HG03159 (cell line): ENCODE measurements around the gene LRIG3.
"Not testable (repeated sequence)": the region's sequence is repeated elsewhere in the genome, so short reads cannot be mapped to it uniquely, and the experiment has no call there.

Source experiments
- ATAC-seq: cut with Tn5 transposase; IDR thresholded peaks from one replicate; pipeline ENCODE4 v1.9.1; 2021; ENCODE audit warnings: mild to moderate bottlenecking, moderate library complexity; ENCODE audit not compliant: unreplicated experiment

LRIG3 gene

DNA sequence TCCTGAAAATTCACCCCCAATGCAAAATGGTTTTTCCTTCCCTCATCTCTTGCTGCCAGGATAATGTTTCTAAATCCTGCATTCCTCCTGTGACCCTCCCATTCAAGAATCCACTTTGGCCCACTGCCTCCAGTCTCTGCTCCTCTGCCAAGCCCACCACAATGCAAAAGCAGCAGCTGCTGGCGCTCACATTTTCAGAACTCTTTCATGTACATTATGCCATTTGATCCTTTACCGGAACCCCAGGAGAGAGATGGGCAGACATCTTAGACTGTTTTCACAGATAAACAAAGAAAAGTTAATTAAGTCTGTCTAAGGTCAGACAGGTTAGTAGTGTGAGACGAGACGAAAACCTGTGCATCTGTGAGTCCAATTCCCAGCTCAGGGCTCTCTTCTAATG, 12.9 kb downstream of the LRIG3 start:
- ATAC-seq, result no peak

DNA sequence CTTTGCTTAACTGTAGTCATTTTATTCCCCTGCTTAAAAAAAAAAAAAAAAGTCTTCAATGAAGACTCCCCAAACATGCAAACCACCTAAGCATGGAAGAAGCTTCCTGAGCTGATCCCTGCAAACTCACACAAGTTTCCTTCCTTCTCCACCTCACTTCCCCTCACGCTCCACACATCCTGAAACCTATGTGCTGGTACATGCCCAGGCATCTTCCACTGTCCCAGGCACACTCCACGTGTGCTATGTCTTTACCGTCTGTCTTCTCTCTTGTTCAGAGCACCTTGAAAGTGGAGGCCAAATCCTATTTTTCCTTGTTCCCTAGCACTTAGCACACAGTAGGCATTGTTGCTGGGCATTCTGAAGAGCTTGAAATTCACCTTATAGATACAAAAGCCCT, 13.4 kb downstream of the LRIG3 start:
- no peak for ATAC-seq

DNA sequence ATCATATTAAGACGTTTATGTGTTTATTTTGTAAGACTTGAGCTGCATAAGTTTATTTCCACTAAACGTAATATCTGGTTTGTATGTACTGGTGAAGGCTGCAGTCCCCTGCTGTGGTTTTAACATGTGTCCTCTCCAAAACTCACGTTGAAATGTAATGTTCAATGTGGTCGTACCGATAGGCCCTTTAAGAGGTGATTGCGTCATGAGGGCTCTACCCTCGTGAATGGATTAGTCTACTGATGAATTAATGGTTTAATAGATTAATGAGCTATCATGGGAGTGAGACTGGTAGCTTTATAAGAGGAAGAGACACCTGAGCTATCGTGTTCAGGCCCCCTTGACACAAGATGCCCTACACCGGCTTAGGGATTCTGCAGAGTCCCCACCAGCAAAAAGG, 14.9 kb downstream of the LRIG3 start:
- ATAC-seq, result no peak

DNA sequence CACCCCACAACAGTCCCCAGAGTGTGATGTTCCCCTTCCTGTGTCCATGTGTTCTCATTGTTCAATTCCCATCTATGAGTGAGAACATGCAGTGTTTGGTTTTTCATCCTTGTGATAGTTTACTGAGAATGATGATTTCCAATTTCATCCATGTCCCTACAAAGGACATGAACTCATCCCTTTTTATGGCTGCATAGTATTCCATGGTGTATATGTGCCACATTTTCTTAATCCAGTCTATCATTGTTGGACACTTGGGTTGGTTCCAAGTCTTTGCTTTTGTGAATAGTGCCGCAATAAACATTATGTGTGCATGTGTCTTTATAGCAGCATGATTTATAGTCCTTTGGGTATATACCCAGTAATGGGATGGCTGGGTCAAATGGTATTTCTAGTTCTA, 17.6 kb downstream of the LRIG3 start:
- not testable (repeated sequence) for ATAC-seq

DNA sequence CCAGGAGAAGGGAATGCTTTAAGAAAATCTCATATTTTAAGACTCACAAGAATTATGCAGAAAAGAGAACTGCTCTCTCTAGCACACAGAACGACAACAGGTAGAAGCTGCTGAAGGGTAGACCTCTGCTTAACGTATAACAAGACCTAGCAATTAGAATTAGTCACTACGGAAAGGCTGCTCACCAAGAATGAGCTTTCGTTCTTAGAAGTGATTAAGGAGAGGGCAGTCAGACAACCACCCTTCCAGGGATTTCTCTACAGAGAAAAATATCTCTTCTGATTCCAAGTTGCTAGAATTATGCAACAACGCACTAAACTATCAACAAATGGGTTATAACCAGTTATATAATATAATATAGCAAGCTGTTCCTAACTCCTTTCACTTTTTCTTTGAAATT, 18.6 kb downstream of the LRIG3 start:
- no peak for ATAC-seq

DNA sequence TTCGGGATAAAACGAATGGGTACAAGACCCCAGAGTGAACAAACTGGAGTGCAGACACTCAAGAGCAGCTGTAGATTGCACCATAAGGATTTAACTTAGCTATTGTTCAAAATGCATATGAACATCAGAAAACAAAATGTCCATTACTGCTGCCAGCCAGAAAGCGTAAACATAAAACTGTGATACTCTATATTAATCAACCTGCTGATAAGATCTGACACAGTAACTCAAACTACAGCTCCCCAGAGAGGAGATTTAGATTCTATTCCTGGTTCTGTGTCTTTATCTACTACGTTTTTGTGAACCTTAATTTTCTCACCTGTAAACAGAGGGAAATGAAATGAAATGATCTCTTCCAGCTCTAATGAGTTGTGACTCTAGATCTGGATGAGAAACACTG, 22.3 kb downstream of the LRIG3 start:
- no peak for ATAC-seq

DNA sequence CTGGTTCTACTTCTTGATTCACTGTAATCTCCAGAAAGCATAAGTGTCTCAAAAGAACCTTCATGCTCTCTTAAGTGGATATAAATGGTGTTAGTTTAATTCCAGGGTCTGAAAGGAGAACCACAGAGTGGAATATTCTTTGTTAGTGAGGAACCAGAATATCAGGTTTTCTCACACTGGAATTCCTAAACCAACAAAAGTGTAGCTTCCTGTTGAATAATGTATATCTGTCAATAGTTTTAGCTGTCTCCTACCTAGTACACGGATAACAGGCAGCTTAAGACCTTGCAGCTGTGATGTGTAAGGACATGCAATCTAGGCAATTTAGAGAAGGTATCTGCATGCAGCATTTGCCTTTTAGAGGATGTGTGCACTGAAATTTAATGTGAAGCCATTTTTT, 24.0 kb downstream of the LRIG3 start:
- no peak for ATAC-seq

DNA sequence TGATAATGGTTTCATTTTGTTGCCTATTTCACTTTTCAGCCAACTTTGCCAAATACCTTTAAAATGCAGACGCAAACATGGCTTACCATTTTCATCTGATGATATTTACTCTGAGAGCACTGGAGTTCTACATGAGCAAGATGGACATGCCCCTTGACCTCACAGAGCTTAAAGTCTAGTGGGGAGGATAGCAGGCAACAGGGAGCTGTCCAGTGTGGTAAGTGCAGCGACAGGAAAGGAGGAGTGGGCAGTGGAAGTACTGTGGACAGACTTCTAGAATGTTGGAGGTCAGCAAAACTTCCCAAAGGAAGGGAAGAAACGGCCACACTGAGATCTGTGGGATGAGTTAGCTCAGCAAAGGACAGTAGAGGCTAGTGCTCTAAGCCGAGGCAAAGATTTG, 25.3 kb downstream of the LRIG3 start:
- no peak for ATAC-seq

DNA sequence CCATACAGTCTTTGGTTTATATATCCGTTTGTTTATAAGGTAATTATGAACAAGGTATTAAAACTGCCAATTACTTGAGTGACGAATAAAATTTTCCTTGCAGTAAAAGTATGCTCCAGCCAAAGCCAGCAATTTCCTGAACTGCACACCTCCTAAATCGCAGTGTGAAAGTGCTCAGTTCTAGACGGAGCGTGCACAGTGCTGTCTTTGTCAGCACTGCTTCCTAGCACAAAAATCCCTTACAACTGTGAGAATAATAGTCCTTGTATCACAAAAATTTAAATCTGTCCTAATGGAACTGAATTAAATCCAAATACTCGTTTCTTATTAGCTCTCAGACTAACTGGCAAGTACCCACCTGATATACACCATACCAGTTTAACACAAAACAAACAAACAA, 26.3 kb downstream of the LRIG3 start:
- no peak for ATAC-seq

DNA sequence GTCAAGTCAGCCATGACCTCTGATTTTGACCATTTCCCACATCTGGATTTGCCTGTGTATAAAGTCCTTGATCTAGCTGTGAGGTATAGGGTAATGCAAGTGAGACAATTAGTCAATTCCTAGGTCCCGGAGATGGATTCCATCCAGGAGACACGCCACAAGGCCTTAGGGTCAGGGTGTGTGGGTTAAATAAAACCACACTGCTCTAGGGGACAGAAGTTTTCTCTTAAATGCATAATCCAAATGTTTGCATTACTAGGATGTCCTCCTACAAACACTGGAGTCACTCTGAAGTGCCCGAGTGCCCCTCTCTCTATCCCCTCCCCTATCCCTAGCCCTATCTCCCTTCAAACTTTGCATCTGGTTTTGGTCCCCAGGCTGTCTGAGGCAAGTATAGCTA, 26.8 kb downstream of the LRIG3 start:
- no peak for ATAC-seq

DNA sequence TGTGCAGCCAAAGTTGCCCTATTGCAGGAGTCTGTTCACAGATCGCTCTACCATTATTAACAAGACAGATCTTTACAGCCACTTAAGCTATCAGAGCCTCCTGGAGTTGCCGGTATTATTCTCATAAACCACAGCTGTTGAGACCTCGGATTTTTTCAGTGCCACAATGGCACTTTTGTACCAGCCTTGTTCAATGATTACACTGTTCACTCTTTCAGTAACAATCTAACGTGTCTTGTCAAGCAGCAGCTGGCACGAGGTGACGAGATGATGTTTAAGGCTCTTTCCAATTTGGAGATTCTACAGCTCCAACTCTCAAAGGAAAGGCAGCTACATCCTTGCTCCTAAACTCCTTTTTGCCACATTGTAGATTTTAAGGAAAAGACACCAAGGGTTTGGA, 30.7 kb downstream of the LRIG3 start:
- no peak for ATAC-seq

DNA sequence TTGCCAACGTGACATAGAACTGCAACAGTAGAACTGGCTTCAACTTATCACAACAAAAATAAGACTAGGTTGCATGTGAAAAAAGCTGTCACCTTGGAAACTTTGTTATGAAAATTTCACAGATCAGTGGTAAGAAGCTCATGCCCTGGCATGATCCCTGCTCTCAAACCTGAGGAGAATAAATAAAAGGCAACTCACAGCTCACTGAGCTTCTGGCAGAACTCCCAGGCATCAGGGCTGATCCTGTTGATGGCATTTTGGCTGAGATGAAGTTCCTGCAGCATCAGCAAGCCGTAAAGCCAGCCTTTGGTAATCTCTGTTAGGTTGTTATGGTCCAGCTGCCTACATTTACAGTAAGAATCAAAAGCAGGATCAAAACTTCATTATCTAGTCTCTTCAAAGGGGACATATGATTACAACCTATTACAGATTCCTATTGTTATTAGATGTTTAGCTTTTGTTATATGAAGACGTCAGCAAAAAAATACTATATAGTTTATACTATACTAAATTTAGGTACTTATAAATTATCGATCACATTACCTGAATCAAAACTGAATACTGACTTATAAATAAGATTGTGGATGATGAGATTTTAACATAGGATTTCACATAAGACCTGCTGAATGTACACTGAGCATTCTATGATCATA, 32.0 kb downstream of the LRIG3 start:
- no peak for ATAC-seq

DNA sequence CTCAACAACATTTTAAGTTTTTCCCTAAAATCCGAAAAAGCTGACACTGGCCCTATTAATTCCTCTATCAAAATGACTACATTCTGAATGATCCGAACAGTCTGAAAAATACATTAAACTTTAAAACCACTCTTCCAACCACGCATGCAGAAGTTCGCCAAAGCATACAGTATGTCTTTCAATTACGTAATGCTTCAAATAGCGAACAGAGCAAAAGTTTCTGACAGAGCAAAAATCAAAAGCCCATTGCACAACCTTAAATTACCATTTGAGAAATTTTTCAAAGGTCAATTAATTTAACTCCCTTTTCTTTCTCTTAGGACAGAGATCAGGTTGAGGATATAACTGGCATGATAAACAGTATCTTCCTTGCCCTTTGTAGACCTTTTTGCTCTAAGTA, 33.2 kb downstream of the LRIG3 start:
- no peak for ATAC-seq

DNA sequence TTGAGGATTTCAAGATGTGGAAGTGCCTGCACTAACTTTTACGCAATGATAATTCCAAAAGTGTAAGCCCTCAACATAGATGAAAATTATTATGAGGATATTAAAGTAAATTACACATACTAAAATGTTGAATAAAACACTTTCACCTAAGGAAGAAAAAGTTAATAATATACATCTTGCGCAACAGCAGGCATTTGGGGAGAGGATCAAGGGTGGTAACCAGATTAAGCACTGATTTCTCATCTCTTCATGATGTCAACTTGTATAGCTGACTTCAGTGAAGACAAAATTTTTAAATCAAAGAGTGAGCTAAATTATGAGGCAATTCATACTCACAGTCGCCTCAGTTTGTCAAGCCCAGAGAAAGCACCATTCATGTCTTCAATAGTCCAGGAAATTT, 33.8 kb downstream of the LRIG3 start:
- ATAC-seq, result no peak

DNA sequence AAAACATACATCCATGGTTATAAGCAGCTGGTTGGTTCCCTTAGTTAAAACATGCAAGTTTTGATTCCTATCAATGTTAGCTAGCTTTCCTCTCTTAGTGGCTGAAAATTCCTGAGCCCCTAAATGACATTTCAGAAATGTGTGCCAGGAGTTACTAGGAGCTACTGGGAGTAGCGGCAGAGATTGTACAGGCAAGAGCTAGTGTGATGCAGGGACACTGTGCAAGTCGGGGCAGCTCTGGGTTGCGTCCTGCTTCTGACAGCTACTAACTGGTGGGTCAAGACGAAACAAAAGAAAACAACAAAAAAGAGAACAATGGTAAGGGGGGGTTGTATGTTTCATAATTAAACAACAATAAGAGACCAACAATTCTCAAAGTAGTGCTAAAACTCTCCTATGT, 35.4 kb downstream of the LRIG3 start:
- ATAC-seq, result no peak

DNA sequence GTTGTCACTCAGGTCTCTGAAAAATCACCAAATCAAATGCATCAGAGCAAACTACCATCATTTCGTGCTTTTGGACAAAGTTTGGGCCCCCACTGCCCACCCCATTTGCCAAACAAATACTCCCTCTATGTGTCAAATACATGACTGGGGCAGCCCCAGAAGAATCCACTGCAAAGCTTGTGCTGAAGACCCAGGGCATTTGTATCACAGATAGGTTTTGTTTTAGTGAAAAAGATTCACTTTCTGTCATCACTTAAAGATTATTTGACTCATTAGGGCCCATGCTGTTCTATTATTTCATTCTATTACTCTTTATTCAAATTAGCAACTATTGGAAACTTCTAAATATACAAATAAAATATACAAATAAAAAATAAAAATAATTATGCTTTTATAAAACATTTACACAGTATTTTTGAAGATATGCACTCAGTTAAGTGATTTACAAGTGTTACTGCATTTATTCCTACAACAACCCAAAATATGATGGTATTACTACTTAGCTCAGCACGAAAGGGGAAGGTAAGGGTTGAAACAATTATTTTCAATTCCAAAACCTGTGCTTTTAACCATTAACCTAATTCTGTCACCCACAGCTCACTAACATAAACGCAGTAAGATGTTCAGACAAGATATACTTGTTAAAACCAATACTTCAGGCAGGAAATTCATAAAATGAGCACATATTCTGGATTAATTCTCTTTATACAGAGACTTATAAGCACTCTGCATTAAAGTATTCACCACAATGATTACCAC, 36.5 kb downstream of the LRIG3 start:
- ATAC-seq, result no peak

DNA sequence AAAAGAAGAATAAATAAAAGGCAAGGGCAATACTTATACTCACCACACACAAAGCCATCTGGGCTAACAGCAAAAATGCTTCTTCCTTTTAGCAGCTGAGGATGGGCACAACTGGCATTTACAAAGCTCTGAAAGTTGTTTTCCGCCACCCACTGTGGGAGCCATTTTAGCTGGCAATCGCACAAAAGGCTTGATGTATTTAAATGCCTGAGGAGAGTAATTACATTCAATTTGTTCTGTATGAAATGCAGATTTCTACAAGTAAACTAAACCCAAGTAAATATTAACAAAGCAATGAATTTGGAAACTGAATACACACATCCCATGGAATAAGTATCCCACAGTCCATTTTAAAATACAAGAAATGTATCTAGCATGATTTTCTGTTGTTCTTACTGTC, 37.5 kb downstream of the LRIG3 start:
- no peak for ATAC-seq

DNA sequence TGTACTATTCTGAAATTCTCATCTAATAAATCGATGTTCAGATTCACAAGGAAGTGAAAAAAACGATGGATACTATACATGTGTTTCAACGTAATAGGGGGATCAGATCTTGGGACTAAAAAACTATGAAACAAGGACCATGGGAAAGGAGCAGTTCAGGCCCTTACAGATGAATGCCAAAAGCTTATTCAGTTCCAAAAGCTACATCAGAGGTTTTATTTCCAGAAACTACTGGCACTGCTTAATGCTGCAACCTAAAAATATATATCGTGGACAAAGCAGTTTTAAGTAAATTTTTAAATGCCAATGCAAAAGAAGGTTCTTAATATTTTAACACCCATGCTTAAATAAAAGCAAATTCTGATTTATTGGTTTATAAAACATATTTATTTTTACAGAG, 38.5 kb downstream of the LRIG3 start:
- ATAC-seq, result no peak

DNA sequence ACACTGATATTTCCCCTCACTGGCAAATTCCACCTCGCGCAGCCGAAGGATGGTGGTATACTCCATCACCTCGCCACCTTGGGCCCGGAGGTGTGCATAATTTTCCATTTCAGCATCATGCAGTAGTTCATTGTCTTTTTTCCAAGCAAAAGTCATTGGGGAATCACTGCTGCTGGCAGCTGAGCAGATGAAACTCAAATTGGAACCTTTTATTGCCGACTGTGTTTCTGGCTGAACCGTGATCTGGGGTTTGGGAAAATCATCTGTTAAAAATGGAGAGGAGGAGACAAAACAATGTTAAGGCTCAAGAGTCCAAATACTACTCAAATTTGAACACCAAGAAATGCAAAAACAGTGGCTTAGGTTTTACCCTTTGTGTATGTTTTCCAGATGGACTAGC, 39.7 kb downstream of the LRIG3 start:
- ATAC-seq, result no peak

DNA sequence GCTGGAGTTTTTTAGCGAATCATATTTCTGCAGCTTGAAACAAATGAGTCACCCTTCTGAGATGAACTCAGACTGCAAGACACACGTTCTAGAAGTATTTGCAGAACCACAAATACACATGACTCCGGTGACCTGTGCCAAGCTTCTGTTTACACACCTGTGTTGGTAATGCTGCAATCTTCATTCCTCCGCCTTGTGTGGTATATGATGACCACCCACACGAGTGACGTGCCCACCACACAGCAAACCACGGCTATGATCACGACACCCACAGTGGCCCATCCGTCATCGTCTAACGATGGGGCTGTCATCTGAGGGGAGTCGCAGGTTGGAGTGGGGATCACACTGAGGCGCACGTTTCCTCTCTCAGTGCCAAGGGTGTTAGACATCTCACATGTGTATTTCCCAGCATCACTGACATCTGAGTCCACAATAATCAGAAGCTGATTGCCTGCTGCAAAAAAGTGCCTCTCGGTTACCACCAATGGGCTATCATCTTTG, 43.0 kb downstream of the LRIG3 start:
- ATAC-seq, result no peak

DNA sequence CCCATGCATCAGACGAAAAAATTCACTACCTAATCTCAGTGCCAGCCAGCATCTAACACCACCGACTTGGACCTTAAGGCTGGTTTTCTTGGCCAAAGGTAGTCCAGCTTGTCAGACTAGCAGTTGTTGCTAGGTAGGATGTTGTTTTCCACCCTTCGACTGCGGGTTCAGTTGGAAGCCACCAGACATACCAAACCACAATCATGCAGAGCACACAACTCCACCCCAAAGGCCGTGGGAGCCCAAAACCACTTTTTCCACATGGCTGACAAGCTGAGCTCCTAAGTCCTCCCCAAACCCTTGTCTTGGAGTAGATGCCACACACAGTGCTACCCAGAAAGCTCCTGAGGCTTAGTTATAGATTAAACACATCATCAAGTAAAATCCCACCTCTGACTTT, 46.8 kb downstream of the LRIG3 start:
- no peak for ATAC-seq

DNA sequence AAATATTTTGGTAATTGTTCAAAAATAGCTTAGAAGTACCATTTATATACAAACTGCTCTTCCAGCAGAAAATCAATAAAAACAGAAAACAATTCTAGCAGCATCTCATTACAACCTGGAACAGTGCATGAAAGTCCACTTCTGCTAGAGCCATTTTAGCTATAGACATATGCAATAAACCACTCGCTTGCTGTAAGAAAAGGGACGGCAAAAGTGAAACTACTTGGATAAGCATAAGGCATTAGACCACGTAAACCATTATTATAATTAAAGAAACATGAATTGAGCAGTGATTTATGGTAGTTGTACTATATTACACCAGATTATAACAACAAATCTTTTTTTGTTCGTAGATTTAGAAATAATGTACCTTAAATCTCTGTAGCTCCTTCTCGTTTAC, 48.7 kb downstream of the LRIG3 start:
- ATAC-seq, result no peak

DNA sequence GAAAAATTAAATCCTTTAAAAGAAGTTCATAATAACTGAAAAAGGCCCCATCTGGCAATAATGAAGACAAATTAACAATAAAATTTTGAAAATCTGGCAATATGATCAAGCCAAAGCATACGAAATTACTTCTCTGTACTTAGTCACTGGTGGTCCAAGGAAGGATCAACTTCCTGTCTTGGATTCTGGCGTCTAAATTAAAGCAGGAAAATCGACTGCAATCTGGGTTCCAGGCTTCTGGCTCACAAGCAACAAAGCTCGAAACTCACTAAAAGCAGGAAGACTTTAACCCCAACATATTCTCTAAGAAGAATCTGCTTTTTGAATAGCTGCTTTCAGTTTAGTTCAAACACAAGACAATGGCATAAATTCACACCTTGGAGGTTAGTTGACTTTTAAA, 49.7 kb downstream of the LRIG3 start:
- ATAC-seq, result no peak
